GM12801 (cell line): ENCODE measurements around the gene IRF9.

Source experiments
- CTCF ChIP-seq: IDR thresholded peaks from one replicate; pipeline ENCODE4 v1.5.1; 2011; ENCODE audit warnings: control low read depth; ENCODE audit not compliant: insufficient read length; ENCODE audit errors: extremely low read depth

Gene IRF9

GRCh38 chr14:24139272-24139934 lies 21.7 kb upstream of the IRF9 start:
- TF ChIP-seq CTCF, result no peak

DNA sequence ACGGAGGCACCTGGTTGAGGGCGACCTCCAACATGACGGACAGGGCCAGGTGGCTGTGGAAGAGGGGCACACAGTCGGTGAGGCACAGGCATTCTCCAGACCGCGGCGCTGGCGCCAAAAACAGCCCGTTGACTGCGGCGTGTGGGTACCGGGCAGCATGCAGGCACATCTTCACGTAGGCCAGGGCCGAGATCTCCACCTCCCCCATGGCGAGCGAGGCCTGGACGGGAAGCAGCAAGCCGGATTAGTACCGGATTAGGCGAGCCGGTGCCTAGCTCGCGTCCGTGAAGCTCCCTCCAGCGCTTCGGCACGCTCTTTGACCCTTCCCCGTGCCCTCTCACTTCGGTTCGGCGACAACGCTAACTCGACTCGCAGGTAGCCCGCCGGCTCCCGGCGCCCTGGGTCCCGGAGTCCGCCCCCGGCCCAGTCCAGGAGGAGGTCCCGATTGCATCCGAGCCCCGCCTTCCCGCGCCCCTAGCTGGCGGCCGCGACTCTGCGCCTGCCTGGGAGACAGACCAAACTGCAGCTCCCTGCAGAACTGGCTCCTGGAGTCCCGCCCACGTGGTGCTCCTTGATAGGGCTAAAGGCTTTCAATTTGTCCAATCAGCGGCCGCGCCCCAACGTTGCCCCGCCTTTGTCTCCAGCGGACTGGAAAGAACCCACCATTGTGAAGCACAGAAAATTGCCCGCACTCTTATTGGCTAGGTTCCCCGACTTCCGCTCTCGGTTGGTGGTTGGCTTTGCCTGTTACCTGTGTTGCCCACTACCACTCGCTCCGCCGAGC lies 19.8 kb upstream of the IRF9 start, which contains the start of gene EMC9:
Gene EMC9, minus strand, starts transcription at position 495 of the 784 bp plus-strand sequence. Its CDS starts 287 bp downstream, at position 208.
- no peak for TF ChIP-seq CTCF

GRCh38 chr14:24143511-24143910 lies 17.6 kb upstream of the IRF9 start:
- TF ChIP-seq CTCF, result no peak

DNA sequence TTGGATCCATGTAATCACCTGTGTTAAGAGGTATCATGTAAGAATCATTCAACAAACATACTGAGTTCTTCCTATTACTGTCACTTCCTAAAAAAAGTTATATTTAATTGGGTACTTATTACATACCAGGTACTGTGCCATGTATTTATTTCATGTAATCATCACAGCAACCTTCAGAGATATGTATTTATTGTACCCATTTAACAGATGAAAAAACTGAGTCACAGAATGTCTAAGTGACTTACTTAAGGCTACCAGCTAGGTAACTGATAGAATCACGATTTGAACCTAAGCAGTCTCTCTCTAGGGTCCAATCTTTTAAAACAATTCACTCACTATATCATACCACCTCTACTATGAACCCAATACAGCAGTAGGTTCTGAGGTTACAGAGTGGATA lies 16.6 kb upstream of the IRF9 start:
- TF ChIP-seq CTCF, result no peak

DNA sequence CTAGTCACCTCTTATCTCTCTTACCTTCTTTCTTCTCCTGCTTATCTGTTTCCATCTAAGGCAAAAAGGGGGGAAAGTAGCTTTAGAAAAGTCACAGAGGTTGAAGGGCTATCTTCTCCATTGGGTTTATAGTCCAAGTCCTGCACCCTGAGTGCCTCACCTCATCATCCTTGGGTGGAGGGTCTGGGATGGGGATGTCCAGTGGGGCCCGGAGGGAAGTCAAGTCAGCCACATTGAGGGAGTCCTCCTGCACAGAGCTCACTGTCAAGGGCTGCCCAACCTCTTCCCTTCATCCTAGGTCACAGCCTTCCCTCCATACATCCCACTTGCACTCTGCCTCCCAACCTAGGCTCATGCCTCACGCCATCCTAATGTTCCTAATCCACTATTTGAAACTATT lies 15.8 kb upstream of the IRF9 start:
- TF ChIP-seq CTCF, result no peak

GRCh38 chr14:24145690-24146452 lies 15.2 kb upstream of the IRF9 start:
- TF ChIP-seq CTCF, result no peak

DNA sequence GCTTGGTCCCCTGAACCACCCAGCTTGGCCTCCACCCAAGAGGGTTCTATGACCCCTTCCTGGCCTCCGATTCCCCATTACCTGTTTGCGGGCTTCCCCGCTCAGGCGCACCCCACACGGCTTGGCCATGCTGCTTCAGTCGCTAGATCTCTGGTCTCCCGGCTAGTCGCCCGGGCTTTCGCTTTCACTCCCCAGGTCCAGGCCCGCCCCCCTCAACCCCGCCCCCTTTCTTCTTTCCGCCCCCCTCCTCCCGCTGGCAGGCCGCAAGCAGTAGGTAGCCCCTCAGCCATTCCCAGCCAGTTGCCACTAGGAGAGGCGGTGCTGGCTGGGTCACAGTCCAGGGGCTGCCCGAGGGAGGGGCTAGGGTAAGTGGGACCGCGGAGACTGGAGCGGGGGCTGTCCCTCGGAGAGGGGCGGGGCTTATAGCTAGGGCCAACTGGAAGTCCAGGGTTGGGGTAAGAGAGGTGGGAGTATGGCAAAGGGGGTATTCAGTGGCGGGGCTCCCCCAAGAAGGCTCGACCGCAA lies 14.6 kb upstream of the IRF9 start, which contains the start of gene PSME2:
Gene PSME2, minus strand, starts transcription at position 158 of the 525 bp plus-strand sequence. Its CDS starts 29 bp downstream, at position 129.
- no peak for TF ChIP-seq CTCF
